GM12878 (cell line): ENCODE measurements around the gene RTN4. TPM values are rescaled to one million over a fixed set of nuclear protein-coding genes. Genes with fewer than 3 reads are reported as not detected.

Source experiments
- ATAC-seq: fragments of 200-7000 bp; cut with Tn5 transposase; 3 replicates; pipeline ENCODE4 v1.9.1; 2020; ENCODE audit warnings: mild to moderate bottlenecking, moderate library complexity
- BruUV-seq: library from RNA; stranded (reverse); fragments of 400-500 nt; replicated peaks from 2 replicates; lab custom pipeline; 2021; lab: Mats Ljungman, UMichigan
- CTCF ChIA-PET: fragments of 300-600 bp; sonication (Branson Sonifier 250); formaldehyde crosslinking; extraction: SDS; loops from one replicate; lab custom pipeline; 2021; ENCODE audit warnings: inconsistent platforms; lab: Yijun Ruan, JAX
- POLR2A ChIA-PET: fragments of 350-600 bp; formaldehyde crosslinking; extraction: SDS; loops from one replicate; lab custom pipeline; 2021; ENCODE audit warnings: inconsistent platforms; lab: Charles Lee
- RAD21 ChIA-PET: fragments of 300-600 bp; sonication (Branson Sonifier 250); formaldehyde crosslinking; loops from one replicate; lab custom pipeline; 2023; ENCODE audit warnings: antibody characterized with exemption; ENCODE audit not compliant: unreplicated experiment; lab: Charles Lee
- SMC1A ChIA-PET: fragments of 300-600 bp; sonication (Branson Sonifier 250); formaldehyde crosslinking; loops from one replicate; lab custom pipeline; 2023; ENCODE audit not compliant: unreplicated experiment, uncharacterized antibody; lab: Charles Lee
- DNase-seq: peaks from one replicate; pipeline ENCODE4 v3.0.0-alpha.2; 2011; ENCODE audit warnings: low read depth, low spot score
- FAIRE-seq: peaks from 3 replicates; lab custom pipeline; 2011; peaks lifted over from hg19 to GRCh38; lab: Jason Lieb, UNC
- H2AFZ ChIP-seq: 2 replicates; pipeline ENCODE4 v1.6.0; 2011; ENCODE audit warnings: low read depth, low read length, control low read depth; ENCODE audit not compliant: control insufficient read depth
- H3K27ac ChIP-seq: 2 replicates; pipeline ENCODE4 v1.5.1; 2011; ENCODE audit warnings: control low read depth; ENCODE audit not compliant: control insufficient read depth, insufficient read depth
- H3K27me3 ChIP-seq, 2 experiments: replicated peaks in 1 of 2; 2 replicates each; pipeline versions ENCODE4 v1.6.0 to v1.6.1; 2011; ENCODE audit warnings: low read length in 1 of 2; ENCODE audit not compliant: control insufficient read depth in 2 of 2, insufficient read depth in 2 of 2
- H3K36me3 ChIP-seq, 2 experiments: 2 replicates each; pipeline ENCODE4 v1.5.1; 2011; ENCODE audit warnings: low read length in 1 of 2; ENCODE audit not compliant: control insufficient read depth in 2 of 2, insufficient read depth in 2 of 2
- H3K4me1 ChIP-seq: 2 replicates; pipeline ENCODE4 v1.6.1; 2011; ENCODE audit warnings: mild to moderate bottlenecking, low read length, moderate library complexity, mixed read lengths; ENCODE audit not compliant: control insufficient read depth, insufficient read depth
- H3K4me2 ChIP-seq: 2 replicates; pipeline ENCODE4 v1.6.0; 2011; ENCODE audit warnings: control low read depth; ENCODE audit not compliant: control insufficient read depth, insufficient read depth
- H3K4me3 ChIP-seq: fragments of 200-600 bp; sonication (generic); 2 replicates; pipeline ENCODE4 v1.5.1; 2016
- H3K79me2 ChIP-seq: 2 replicates; pipeline ENCODE4 v1.6.0; 2011; ENCODE audit warnings: low read length; ENCODE audit not compliant: control insufficient read depth, insufficient read depth
- H3K9ac ChIP-seq: 2 replicates; pipeline ENCODE4 v1.8.0; 2011; ENCODE audit warnings: low read length, control low read depth, mixed read lengths; ENCODE audit not compliant: control insufficient read depth, insufficient read depth
- H3K9me3 ChIP-seq: replicated peaks from 3 replicates; pipeline ENCODE4 v1.5.1; 2011; ENCODE audit warnings: mild to moderate bottlenecking, low read length; ENCODE audit not compliant: control insufficient read depth, insufficient read depth
- H4K20me1 ChIP-seq: 2 replicates; pipeline ENCODE4 v1.6.0; 2011; ENCODE audit not compliant: control insufficient read depth, insufficient read depth
- ATF7 ChIP-seq: fragments of 450-650 bp; IDR thresholded peaks from 2 replicates; pipeline ENCODE4 v1.6.1; 2016; ENCODE audit warnings: low read depth, mild to moderate bottlenecking
- CBX5 ChIP-seq: sonication (generic); IDR thresholded peaks from 2 replicates; pipeline ENCODE4 v1.6.1; 2016; ENCODE audit warnings: low read depth, moderate library complexity, mild to moderate bottlenecking, inconsistent platforms
- CREB1 ChIP-seq: IDR thresholded peaks from 2 replicates; pipeline ENCODE4 v1.6.1; 2012; ENCODE audit warnings: low read depth, mild to moderate bottlenecking, inconsistent platforms
- ELK1 ChIP-seq: IDR thresholded peaks from 2 replicates; pipeline ENCODE4 v1.6.1; 2012; ENCODE audit warnings: low read depth, low read length, improper control_type of control experiment
- EZH2 ChIP-seq: IDR thresholded peaks from 2 replicates; pipeline ENCODE4 v1.6.1; 2012; ENCODE audit warnings: low read depth, mild to moderate bottlenecking, control low read depth, inconsistent platforms, low read length, borderline replicate concordance; ENCODE audit not compliant: control insufficient read depth
- KAT2A ChIP-seq: conservative IDR thresholded peaks from 2 replicates; pipeline ENCODE4 v1.6.1; 2011; ENCODE audit warnings: low read depth, low read length; ENCODE audit not compliant: control insufficient read depth
- KDM1A ChIP-seq: fragments of 200-600 bp; sonication (generic); IDR thresholded peaks from 2 replicates; pipeline ENCODE4 v1.6.1; 2016; ENCODE audit warnings: borderline replicate concordance
- LARP7 ChIP-seq: fragments of 450-650 bp; IDR thresholded peaks from 2 replicates; pipeline ENCODE4 v1.6.1; 2017; ENCODE audit warnings: mild to moderate bottlenecking
- MAX ChIP-seq: IDR thresholded peaks from 2 replicates; pipeline ENCODE4 v1.6.1; 2012; ENCODE audit warnings: low read depth, low read length, improper control_type of control experiment
- MXI1 ChIP-seq: fragments of 150-350 bp; IDR thresholded peaks from 2 replicates; pipeline ENCODE4 v1.6.1; 2011; ENCODE audit warnings: low read depth, mild to moderate bottlenecking, inconsistent platforms, low read length, improper control_type of control experiment
- MYC ChIP-seq: IDR thresholded peaks from 2 replicates; pipeline ENCODE4 v1.6.1; 2011; ENCODE audit warnings: mild to moderate bottlenecking, low read length, moderate library complexity, inconsistent platforms; ENCODE audit not compliant: insufficient read depth, insufficient replicate concordance, insufficient read length, severe bottlenecking
- NFIC ChIP-seq: IDR thresholded peaks from 2 replicates; pipeline ENCODE4 v1.6.1; 2012; ENCODE audit warnings: low read depth, mild to moderate bottlenecking, inconsistent platforms, low read length, moderate library complexity
- POU2F2 ChIP-seq: IDR thresholded peaks from 3 replicates; pipeline ENCODE4 v1.6.1; 2011; ENCODE audit warnings: low read depth, mild to moderate bottlenecking, low read length, borderline replicate concordance
- SMAD5 ChIP-seq: IDR thresholded peaks from 2 replicates; pipeline ENCODE4 v1.6.1; 2016; ENCODE audit warnings: antibody characterized with exemption, low read depth
- SMC3 ChIP-seq: IDR thresholded peaks from 2 replicates; pipeline ENCODE4 v1.6.1; 2011; ENCODE audit warnings: low read length, improper control_type of control experiment, borderline replicate concordance
- ZBED1 ChIP-seq: IDR thresholded peaks from 2 replicates; pipeline ENCODE4 v1.6.1; 2016; ENCODE audit warnings: borderline replicate concordance
- WGBS: methylation state at CpG from one replicate; pipeline ENCODE4 v1.1.6; 2016; ENCODE audit warnings: low lambda C conversion rate; ENCODE audit not compliant: insufficient replicate concordance, insufficient coverage; ENCODE audit errors: missing lambda C conversion rate; 5-methylcytosine and 5-hydroxymethylcytosine counted together
- in situ Hi-C: fragments of 300-500 bp; cut with MboI; formaldehyde crosslinking; loops from 9 replicates; pipeline ENCODE4 v1.14.3; 2018; ENCODE audit warnings: mixed read lengths
- intact Hi-C: fragments of 100-400 bp; cut with micrococcal nuclease; formaldehyde crosslinking; loops from one replicate; pipeline ENCODE4 v1.14.2; 2022; ENCODE audit not compliant: unreplicated experiment
- polyA plus RNA-seq, 11 experiments: library from polyadenylated mRNA; depleted of rRNA in 4 of 11; unstranded in 6 of 11; stranded (reverse) in 5 of 11; fragments of >200 nt; fragmentation: Nextera tagmentation in 4 of 11; fragmentation: Illumina TruSeq in 1 of 11; extraction: Ambion mirVana in 4 of 11; extraction: Trizol in 1 of 11; gene quantifications; 1 replicate in 1 of 11; 2 replicates in 10 of 11; pipeline versions ENCODE4 v1.2.1 to v1.2.3, GENCODE V29; 2011 to 2016; ENCODE audit warnings: inconsistent platforms in 2 of 11, missing spikeins in 2 of 11, low read depth in 1 of 11
- total RNA-seq, 4 experiments: library from RNA; depleted of rRNA in 3 of 4; stranded (reverse); fragments of >200 nt in 3 of 4; fragmentation: Illumina TruSeq in 1 of 4; extraction: Trizol in 1 of 4; gene quantifications; 2 replicates each; pipeline versions ENCODE4 v1.2.1 to v1.2.3, GENCODE V29; 2013 to 2021
- TF ChIP-seq, protein P1 (sequence below): IDR thresholded peaks from 2 replicates; pipeline ENCODE4 v1.6.1; 2012; ENCODE audit warnings: low read length, inconsistent platforms
- TF ChIP-seq, protein P2 (sequence below): fragments of 450-650 bp; IDR thresholded peaks from 2 replicates; pipeline ENCODE4 v1.6.1; 2017; ENCODE audit warnings: mild to moderate bottlenecking

The RTN4 gene
- total and polyA plus RNA-seq, 10 of the 15 experiments (the other 5 are each of a cell fraction or from before 2014, with no cell fraction given): 56.0 to 133 (median 83.3) TPM

DNA sequence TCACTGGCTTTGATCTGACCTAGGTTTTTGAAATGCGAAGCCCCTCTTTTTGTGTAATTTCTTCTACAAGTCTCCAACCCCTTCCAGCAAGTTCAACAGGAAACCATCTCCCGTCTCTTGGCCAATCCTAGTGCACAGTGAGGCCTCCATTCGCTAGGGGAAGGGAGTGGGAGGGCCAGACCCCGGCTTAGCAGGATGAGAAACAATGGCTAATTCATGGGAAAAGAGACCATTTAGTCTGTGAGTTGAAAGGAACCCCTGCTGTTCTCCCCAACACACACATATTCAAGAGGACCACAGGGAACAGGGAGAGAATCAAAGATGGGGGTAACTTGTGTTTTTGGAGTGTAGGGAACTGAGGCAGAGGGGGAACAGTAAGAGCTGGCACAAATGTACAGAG lies 83.0 kb downstream of the RTN4 start:
- Histone ChIP-seq H3K9ac (no peak overlapping the region), H3K79me2 (no peaks in the 10 kb centered on the region), H4K20me1 (no peaks in the 10 kb centered on the region), H3K36me3 (peaks cover 1 to 8% of the 10 kb centered on the region in 2 experiments; a peak in 3 of 4 replicates), H3K27me3 (no peaks in the 10 kb centered on the region), H3K27ac (no peak overlapping the region), H3K9me3 (no peaks in the 10 kb centered on the region), H3K4me3 (no peak overlapping the region), H3K4me2 (no peak overlapping the region), H2AFZ (no peak overlapping the region), H3K4me1 (no peaks in the 10 kb centered on the region; the same call in 1 of the 2 replicates)
- ChIA-PET RAD21 (interaction anchor here (0.5 kb wide), 1 partner anchor 28 kb away, joined by 3 read pairs; no protein-coding TSS in a partner anchor), POLR2A (no interaction called here), SMC1A (no interaction called here), CTCF (interaction anchor here (1.0 kb wide), 1 partner anchor 8 kb away, joined by 3 read pairs; no protein-coding TSS in a partner anchor)
- no peak for DNase-seq
- no TSS peak for BruUV-seq
- no peak for ATAC-seq
- no peak for FAIRE-seq
- WGBS: 92% methylated on average over 4 of the region's 4 CpGs
- in situ Hi-C loops: no loop called here
- intact Hi-C loops: no loop called here
- no peak for TF ChIP-seq MYC
- TF ChIP-seq ZBED1: no peak
- TF ChIP-seq EZH2: no peak
- TF ChIP-seq CREB1: no peak
- no peak for TF ChIP-seq MXI1
- no peak for TF ChIP-seq MAX
- TF ChIP-seq, protein P1, sequence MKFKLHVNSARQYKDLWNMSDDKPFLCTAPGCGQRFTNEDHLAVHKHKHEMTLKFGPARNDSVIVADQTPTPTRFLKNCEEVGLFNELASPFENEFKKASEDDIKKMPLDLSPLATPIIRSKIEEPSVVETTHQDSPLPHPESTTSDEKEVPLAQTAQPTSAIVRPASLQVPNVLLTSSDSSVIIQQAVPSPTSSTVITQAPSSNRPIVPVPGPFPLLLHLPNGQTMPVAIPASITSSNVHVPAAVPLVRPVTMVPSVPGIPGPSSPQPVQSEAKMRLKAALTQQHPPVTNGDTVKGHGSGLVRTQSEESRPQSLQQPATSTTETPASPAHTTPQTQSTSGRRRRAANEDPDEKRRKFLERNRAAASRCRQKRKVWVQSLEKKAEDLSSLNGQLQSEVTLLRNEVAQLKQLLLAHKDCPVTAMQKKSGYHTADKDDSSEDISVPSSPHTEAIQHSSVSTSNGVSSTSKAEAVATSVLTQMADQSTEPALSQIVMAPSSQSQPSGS: no peak
- TF ChIP-seq LARP7: no peak
- TF ChIP-seq POU2F2: no peak
- TF ChIP-seq KDM1A: no peak
- no peak for TF ChIP-seq SMC3
- TF ChIP-seq KAT2A: no peak
- no peak for TF ChIP-seq ATF7
- TF ChIP-seq ELK1: no peak
- TF ChIP-seq SMAD5: no peak
- no peak for TF ChIP-seq CBX5
- no peak for TF ChIP-seq NFIC
- TF ChIP-seq, protein P2, sequence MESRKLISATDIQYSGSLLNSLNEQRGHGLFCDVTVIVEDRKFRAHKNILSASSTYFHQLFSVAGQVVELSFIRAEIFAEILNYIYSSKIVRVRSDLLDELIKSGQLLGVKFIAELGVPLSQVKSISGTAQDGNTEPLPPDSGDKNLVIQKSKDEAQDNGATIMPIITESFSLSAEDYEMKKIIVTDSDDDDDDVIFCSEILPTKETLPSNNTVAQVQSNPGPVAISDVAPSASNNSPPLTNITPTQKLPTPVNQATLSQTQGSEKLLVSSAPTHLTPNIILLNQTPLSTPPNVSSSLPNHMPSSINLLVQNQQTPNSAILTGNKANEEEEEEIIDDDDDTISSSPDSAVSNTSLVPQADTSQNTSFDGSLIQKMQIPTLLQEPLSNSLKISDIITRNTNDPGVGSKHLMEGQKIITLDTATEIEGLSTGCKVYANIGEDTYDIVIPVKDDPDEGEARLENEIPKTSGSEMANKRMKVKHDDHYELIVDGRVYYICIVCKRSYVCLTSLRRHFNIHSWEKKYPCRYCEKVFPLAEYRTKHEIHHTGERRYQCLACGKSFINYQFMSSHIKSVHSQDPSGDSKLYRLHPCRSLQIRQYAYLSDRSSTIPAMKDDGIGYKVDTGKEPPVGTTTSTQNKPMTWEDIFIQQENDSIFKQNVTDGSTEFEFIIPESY: no peak
